GDM1 (cell line): ENCODE measurements around the gene ZNF81.
"Not testable (repeated sequence)": the region's sequence is repeated elsewhere in the genome, so short reads cannot be mapped to it uniquely, and the experiment has no call there.

ENCODE experiments used
- DNase-seq: peaks from one replicate; lab custom pipeline; 2025; lab: John Stamatoyannopoulos, UW

ZNF81 gene

DNA sequence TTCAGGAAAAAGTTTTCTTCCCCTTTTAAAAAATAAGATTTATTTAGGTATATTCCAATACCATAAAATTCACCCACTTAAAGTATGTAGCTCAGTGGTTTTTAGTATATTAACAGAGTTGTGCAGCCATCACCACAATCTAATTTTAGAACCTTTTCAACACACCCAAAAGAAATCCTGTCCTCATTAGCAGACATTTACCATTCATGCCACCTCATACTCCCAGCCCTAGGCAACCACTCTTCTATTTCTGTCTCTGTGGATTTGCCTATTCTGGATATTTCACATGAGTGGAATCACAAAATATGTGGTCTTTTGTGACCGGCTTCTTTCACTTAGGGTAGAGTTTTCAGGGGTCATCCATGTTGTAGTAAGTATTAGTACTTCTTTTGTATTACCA lies 7.4 kb downstream of the ZNF81 start:
- no peak for DNase-seq

GRCh38 chrX:47846040-47846439 lies 9.3 kb downstream of the ZNF81 start:
- no peak for DNase-seq

DNA sequence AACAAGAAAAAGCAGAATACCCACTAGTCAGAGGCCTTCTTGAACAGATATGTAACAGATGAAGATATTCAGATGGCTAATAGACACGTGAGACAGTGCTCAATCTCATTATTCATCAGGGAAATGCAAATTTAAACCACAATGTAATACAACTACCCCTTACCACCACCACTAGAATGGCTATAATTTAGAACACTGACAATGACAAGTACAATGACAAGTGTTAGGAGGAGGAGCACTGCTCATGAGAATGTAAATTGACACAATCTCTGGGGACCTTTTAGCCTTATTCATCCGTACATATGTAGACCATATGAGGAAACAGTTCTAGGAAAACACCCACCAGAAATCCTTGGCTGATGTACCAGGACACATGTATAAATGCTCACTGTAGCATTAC lies 13.1 kb downstream of the ZNF81 start:
- no peak for DNase-seq

DNA sequence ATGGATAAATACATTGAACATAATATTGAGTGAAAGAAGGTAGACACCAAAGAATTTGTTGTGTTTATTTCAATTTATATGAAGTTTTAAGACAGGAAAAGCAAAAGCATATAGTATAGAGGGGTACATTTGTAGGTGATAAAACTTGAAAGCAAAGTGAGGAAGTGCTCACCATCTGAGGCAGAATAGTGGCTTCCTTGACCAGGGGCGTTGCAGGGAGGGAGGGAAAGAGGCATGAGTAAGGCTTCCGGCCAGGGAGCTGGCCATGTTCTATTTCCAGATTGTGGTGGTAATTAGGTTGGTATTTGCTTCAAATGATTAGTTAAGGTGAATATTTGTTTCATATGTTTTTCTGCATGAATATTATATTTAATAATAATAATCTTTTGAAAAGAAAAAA lies 13.7 kb downstream of the ZNF81 start:
- not testable (repeated sequence) for DNase-seq

DNA sequence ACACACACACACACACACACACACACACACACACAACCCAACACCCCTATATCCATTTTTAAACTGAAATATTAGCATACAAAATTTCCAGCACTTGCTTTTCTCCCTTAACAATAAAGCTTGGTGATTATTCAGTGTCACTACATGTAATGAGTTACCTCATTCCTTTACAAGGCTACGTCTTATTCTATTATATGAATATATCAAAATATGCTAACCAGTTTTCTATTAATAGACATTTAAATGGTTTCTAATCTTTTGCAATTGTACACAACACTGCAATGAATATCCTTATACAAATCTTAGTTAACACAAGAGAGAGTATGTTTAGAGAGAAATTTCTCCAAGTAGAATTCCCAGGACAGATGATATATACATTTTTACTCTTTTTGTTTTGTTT lies 14.2 kb downstream of the ZNF81 start:
- DNase-seq = no peak

DNA sequence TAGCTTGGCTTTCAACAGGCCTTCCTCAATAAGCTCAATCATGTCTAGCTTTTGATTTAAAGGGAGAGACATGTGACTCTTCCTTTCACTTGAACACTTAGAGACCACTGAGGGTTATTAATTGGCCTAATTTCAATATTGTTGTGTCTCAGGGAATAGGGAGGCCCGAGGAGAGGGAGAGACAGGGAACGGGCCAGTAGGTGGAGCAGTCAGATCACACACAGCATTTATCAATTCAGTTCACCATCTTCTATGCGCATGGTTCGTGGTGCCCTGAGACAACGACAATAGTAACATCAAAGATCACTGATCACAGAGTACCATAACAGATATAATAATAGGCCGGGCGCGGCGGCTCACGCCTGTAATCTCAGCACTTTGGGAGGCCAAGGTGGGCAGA lies 17.8 kb downstream of the ZNF81 start:
- peak; percentile 12 for DNase-seq

GRCh38 chrX:47859686-47860085 lies 23.0 kb downstream of the ZNF81 start:
- no peak for DNase-seq

- DNase-seq = no peak
Observed at GRCh38 chrX:47862680-47863079, 26.0 kb downstream of the ZNF81 start.

GRCh38 chrX:47863187-47863586 lies 26.5 kb downstream of the ZNF81 start:
- DNase-seq = no peak

DNA sequence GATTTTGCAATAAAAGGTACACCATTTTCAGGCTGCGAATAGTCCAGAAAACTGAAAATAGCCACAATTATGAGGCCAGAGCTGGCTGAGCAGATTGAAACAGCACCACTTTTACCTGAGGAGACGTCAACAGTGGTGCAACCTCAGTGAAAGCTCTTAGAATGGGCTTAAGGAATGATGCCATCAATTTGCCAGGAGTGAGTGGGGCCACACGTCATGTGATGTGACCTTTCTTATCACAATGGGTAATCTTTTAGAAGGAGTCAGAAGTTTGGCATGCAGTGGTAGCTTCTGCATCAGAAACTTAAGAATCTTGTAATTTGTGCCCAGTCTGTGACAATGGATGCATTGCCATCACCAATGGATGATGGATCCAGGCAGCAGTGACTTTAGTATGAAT lies 27.6 kb downstream of the ZNF81 start:
- no peak for DNase-seq

DNA sequence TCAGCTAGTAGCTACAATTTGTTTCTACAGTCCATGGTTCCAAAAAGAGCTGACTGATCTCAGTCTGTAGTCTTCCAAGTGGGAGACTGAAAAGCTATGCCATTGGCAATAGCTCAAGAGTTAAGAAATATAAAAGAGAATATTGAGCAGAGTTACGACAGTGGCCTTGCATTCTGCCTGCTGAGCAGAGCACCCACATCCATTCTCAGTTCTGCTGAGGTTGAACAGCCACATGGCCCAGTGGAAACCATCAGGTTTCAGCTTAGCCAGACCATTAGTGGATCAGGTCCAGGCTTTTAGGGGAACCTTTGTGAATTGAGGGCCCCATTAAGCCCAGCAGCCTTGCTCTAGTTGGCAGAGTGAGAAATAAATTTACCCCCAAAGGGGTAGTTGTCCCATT lies 28.1 kb downstream of the ZNF81 start:
- DNase-seq = no peak

- DNase-seq = no peak
Observed at GRCh38 chrX:47873123-47873522, 36.4 kb downstream of the ZNF81 start.

DNA sequence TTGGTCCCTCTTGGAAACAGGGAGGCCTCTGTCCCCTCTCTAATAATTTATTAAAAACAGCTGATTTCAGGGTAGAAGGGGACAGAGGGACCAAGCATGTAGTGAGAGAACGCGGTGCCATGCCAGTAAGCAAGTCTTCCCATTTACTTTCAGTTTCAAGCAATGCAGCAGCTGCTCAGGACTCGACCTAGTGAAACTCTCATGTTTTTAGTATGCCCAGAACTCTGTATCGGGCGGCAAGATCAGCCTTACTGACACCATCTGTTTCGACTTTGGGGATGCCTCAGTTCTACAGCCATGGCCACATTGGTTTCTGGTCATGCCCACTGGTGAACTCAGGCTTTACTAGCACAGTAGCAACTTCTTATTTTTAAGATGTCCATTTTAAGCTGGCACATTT lies 40.6 kb downstream of the ZNF81 start:
- no peak for DNase-seq

- DNase-seq = no peak
Observed at GRCh38 chrX:47878198-47878597, 41.5 kb downstream of the ZNF81 start.

- DNase-seq = no peak
Observed at GRCh38 chrX:47879463-47879862, 42.8 kb downstream of the ZNF81 start.

DNA sequence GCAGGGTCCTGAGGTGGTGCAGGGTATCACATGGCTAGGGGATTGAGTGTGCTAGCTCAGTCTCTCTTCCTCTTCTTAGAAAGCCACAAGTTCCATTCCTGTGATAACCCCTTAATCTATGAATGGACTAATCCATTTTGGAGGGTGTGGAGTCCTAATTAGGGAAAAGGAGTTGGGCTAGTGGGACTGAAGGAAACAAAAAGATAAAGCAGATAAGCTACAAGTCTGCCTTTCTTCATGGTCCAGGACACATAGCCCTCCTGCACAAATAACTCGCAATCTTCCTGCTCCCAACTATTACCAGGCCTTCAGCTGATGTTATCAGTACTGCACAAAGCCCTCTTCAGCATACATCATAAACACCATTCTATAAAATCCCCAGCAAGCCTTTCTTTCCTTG lies 44.2 kb downstream of the ZNF81 start:
- no peak for DNase-seq

DNA sequence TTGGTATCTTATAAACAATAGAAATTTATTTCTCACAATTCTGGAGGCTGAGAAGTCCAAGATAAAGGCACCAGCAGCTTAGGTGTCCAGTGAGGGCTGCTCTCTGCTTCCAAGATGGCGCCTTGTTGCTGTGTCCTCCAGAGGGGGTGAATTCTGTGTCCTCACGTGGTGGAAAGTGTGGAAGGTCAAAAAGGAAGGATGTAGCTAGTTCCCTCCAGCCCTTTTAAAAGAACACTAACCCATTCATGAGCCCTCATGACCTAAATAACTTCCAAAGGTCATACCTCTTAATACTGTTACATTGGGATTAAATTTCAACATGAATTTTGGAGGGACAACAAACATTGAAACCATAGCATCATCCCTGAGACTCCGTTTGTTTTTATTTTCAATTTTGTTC lies 48.8 kb downstream of the ZNF81 start:
- DNase-seq = no peak

DNA sequence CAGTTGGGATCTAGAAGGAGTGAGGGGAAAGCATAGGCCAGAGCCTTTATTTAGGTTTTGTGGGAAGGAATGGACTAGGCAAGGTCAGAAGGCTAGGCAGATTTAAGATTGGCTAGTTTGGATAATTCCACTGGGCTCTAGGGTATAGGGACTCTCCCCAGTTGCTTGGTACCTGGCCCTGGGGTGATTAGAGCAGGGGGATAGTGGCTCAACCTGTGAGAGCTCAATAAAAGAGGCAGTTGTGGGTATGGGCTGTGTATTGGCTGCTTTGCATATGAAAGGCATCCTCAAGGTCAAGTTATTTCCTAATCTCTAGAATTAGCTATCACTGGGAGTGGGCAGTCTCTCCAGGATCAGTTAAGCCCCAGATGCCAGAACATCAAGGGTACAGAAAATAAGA lies 61.3 kb downstream of the ZNF81 start:
- DNase-seq = no peak

DNA sequence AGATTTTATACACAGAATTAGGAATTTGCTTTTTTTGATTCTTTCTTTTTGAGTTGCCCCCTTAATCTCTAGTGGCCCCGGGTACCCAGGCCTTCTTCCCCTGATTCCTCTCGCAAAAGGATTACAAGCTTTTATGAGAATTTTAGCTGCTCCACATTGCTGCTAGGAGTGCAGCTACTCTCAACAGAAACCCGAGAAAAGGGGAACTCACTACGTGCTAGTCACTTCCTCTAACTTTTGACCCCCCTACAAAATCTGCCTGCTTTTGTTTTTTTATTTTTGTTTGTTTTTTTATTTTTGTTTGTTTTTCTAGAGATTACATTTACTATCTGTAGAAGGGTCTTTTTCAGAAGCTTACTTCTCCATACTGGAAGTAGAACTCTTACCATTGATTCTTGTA lies 64.1 kb downstream of the ZNF81 start:
- DNase-seq = peak; percentile 2

- DNase-seq = no peak
Observed at GRCh38 chrX:47902161-47902560, 65.5 kb downstream of the ZNF81 start.

- no peak for DNase-seq
Observed at GRCh38 chrX:47915886-47916493, 79.3 kb downstream of the ZNF81 start.

GRCh38 chrX:47918274-47918673 lies 81.6 kb downstream of the ZNF81 start:
- no peak for DNase-seq

DNA sequence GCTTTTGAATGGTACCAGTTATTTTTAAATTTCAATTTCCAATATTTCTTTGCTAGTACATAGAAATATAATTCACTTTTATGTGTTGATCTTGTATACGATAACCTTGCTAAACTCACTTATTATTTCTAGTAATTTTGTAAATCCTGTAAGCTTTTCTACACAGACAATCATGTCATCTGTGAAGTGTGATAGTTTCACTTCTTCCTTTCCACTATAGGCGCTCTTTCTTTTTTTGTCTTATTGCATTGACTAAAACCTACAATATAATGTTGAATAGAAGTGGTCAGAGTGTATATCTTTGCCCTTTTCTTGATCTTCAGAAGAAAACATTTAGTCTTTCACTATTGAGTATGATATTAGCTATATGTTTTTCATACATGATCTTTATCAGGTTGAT lies 90.5 kb downstream of the ZNF81 start:
- no peak for DNase-seq

DNA sequence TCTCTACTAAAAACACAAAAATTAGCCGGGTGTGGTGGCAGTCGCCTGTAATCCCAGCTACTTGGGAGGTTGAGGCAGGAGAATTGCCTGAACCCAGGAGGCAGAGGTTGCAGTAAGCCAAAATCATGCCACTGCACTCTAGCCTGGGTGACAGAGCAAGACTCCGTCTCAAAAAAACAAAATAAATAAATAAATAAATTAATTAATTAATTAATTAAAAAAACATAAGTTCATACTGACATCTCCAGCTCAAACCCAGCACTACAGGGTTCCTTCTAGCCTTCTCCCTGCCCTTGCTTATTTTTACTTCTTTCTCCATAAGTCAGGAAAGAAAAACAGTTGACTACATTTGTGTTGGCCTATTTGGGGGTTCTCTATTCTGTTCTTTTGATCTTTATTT lies 95.3 kb downstream of the ZNF81 start:
- not testable (repeated sequence) for DNase-seq

- no peak for DNase-seq
Observed at GRCh38 chrX:47933946-47934345, 97.2 kb downstream of the ZNF81 start.
